Small intestine (tissue), 7 donors: ENCODE data around the gene GALNS. TPM values are rescaled to one million over a fixed set of nuclear protein-coding genes. Genes with fewer than 3 reads are reported as not detected.
"Not testable (repeated sequence)": the region's sequence is repeated elsewhere in the genome, so short reads cannot be mapped to it uniquely, and the experiment has no call there.

Source experiments
- DNase-seq, 2 donors: peaks; one replicate each; pipeline versions ENCODE4 v3.0.0 to v3.0.0-alpha.2; 2013
- FAIRE-seq: peaks from 2 replicates; lab custom pipeline; 2012; peaks lifted over from hg19 to GRCh38; lab: Jason Lieb, UNC
- H3K27ac ChIP-seq, 3 donors: one replicate each; pipeline ENCODE4 v1.5.1; 2013; ENCODE audit warnings: low read length in 2 of 3, mild to moderate bottlenecking in 2 of 3, control low read depth in 1 of 3, inconsistent platforms in 1 of 3, low read depth in 1 of 3, moderate library complexity in 1 of 3
- H3K27me3 ChIP-seq, 3 donors: one replicate each; pipeline ENCODE4 v1.6.1; 2013; ENCODE audit warnings: low read length in 3 of 3, inconsistent platforms in 1 of 3; ENCODE audit not compliant: control insufficient read depth in 3 of 3, insufficient read depth in 3 of 3
- H3K36me3 ChIP-seq, 3 donors: one replicate each; pipeline ENCODE4 v1.6.1; 2013; ENCODE audit warnings: low read length in 3 of 3, inconsistent platforms in 1 of 3, low read depth in 1 of 3, mild to moderate bottlenecking in 1 of 3, moderate library complexity in 1 of 3; ENCODE audit not compliant: control insufficient read depth in 3 of 3, insufficient read depth in 2 of 3
- H3K4me1 ChIP-seq, 3 donors: one replicate each; pipeline ENCODE4 v1.6.1; 2013; ENCODE audit warnings: low read length in 2 of 3, inconsistent platforms in 1 of 3, low read depth in 1 of 3, mild to moderate bottlenecking in 1 of 3, moderate library complexity in 1 of 3; ENCODE audit not compliant: control insufficient read depth in 3 of 3, insufficient read depth in 2 of 3
- H3K4me3 ChIP-seq, 3 donors: one replicate each; pipeline ENCODE4 v1.5.1; 2013; ENCODE audit warnings: low read length in 3 of 3, control low read depth in 1 of 3, inconsistent platforms in 1 of 3, low read depth in 1 of 3, mild to moderate bottlenecking in 1 of 3, moderate library complexity in 1 of 3
- H3K9me3 ChIP-seq, 2 donors: one replicate each; pipeline ENCODE4 v1.6.1; 2013; ENCODE audit warnings: low read depth in 1 of 2, low read length in 1 of 2; ENCODE audit not compliant: control insufficient read depth in 2 of 2, insufficient read depth in 1 of 2
- WGBS, 3 donors: extraction: QIAGEN DNeasy Blood & Tissue Kit; methylation state at CpG; one replicate each; pipeline ENCODE4 v1.1.7; 2013; 5-methylcytosine and 5-hydroxymethylcytosine counted together
- polyA plus RNA-seq, 4 donors: library from polyadenylated mRNA; stranded (reverse) in 3 of 4; unstranded in 1 of 4; fragments of 200-250 nt in 3 of 4; fragments of 120-200 nt in 1 of 4; gene quantifications; one replicate each; pipeline versions ENCODE4 v1.2.1 to v1.2.3, GENCODE V29; 2013
- donor health status: healthy with polysubstance abuse.
- donor health status: control.
- donor health status: control.
- donor health status: Bipolar disorder and iron deficiency.
- donor health status: healthy.

GALNS gene
- polyA plus RNA-seq, 4 donors: 28.3 to 35.4 (median 32.7) TPM

GRCh38 chr16:88893127-88893968, 36.6 kb upstream of the GALNS start:
- Histone ChIP-seq H3K4me1 (no peaks in the 10 kb centered on the region), H3K9me3 (peaks cover 0 to 12% of the 10 kb centered on the region in 2 donors), H3K4me3 (no peak overlapping the region), H3K27ac (no peak overlapping the region), H3K36me3 (peaks cover 0 to 9% (median 0%) of the 10 kb centered on the region in 3 donors), H3K27me3 (no peaks in the 10 kb centered on the region)
- 62 to 84% (median 83%) methylated on average over 16 to 19 of the region's 19 CpGs for WGBS, 3 donors
- no peak for FAIRE-seq
- DNase-seq: peak in 1 of 2 donors; percentile 4

GRCh38 chr16:88892065-88892464, 35.3 kb upstream of the GALNS start:
- FAIRE-seq (no peak), DNase-seq (no peak)
- 75 to 89% (median 86%) methylated on average over 20 of the region's 20 CpGs for WGBS, 3 donors

GRCh38 chr16:88891083-88891482, 34.3 kb upstream of the GALNS start:
- FAIRE-seq (no peak), DNase-seq (no peak)
- Histone ChIP-seq H3K4me1 (no peaks in the 10 kb centered on the region), H3K9me3 (peaks cover 0 to 12% of the 10 kb centered on the region in 2 donors), H3K36me3 (peaks cover 0 to 9% (median 0%) of the 10 kb centered on the region in 3 donors), H3K27me3 (no peaks in the 10 kb centered on the region), H3K4me3 (no peak overlapping the region), H3K27ac (no peak overlapping the region)
- WGBS, 3 donors: 68 to 91% (median 82%) methylated on average over 16 of the region's 16 CpGs

More at GRCh38 chr16:88892065-88892464, 35.3 kb upstream of the GALNS start:
- H3K27me3 ChIP-seq: no peaks in the 10 kb centered on the region
- no peak overlapping the region for H3K27ac ChIP-seq
- H3K4me3 ChIP-seq: no peak overlapping the region
- peaks cover 0 to 9% (median 0%) of the 10 kb centered on the region in 3 donors for H3K36me3 ChIP-seq
- H3K9me3 ChIP-seq: peaks cover 0 to 12% of the 10 kb centered on the region in 2 donors
- no peaks in the 10 kb centered on the region for H3K4me1 ChIP-seq

DNA sequence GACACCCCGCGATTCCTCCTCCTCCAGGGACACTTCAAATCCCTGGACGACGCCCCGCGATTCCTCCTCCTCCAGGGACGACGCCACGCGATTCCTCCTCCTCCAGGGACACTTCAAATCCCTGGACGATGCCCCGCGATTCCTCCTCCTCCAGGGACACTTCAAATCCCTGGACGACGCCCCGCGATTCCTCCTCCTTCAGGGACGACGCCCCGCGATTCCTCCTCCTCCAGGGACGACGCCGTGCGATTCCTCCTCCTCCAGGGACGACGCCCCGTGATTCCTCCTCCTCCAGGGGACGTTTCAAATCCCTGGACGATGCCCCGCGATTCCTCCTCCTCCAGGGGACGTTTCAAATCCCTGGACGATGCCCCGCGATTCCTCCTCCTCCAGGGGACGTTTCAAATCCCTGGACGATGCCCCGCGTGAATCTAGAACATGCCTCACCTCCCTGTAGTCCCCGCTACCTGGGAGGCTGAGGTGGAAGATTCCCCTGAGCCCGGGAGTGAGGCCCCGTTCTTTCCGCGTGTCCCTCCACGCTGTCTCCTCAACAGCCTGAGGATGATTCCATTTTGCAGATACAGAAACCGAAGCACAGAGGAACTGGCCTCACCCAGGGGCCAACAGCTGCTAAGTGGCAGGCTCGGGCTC, 33.1 kb upstream of the GALNS start:
- not testable (repeated sequence) for H3K27me3 ChIP-seq, H3K4me3 ChIP-seq, H3K4me1 ChIP-seq, H3K27ac ChIP-seq, DNase-seq, H3K36me3 ChIP-seq, FAIRE-seq
- WGBS, 3 donors: 89 to 94% (median 92%) methylated on average over 45 to 48 of the region's 48 CpGs
- H3K9me3 ChIP-seq: peaks cover 0 to 12% of the 10 kb centered on the region in 2 donors

- 61 to 80% (median 73%) methylated on average over 25 to 30 of the region's 30 CpGs for WGBS, 3 donors
- H3K4me1 ChIP-seq: no peaks in the 10 kb centered on the region
- H3K36me3 ChIP-seq: peaks cover 0 to 16% (median 0%) of the 10 kb centered on the region in 3 donors
- no peaks in the 10 kb centered on the region for H3K27me3 ChIP-seq
- DNase-seq (no peak), FAIRE-seq (no peak)
- no peak overlapping the region for H3K4me3 ChIP-seq
- no peak overlapping the region for H3K27ac ChIP-seq
- peaks cover 0 to 12% of the 10 kb centered on the region in 2 donors for H3K9me3 ChIP-seq
These were observed 32.0 kb upstream of the GALNS start for GRCh38 chr16:88888461-88889387.

DNA sequence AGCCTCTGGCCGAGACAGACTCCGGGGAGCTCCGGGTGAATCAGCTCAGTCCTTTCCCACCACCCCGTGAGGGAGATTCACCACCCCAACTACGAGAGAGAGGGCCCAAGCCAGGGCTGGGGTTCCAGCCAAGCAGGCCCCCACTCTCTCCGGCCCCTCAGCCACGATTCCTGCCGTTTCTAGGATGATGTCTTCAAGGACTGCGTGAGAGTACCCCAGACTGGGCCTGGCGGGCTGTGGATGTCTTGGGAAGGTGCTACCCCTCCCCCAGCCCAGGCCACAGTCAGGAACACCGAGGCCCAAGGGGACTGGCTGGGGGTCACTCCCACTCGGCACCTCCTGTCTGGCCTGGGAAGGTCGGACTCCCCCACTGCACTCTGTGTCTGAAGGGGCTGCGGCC, 31.3 kb upstream of the GALNS start:
- no peaks in the 10 kb centered on the region for H3K27me3 ChIP-seq
- H3K27ac ChIP-seq: peak overlapping the region in 1 of 3 donors; percentile 14
- DNase-seq (no peak), FAIRE-seq (no peak)
- no peak overlapping the region for H3K4me3 ChIP-seq
- H3K9me3 ChIP-seq: peaks cover 0 to 12% of the 10 kb centered on the region in 2 donors
- H3K36me3 ChIP-seq: peaks cover 0 to 16% (median 0%) of the 10 kb centered on the region in 3 donors
- H3K4me1 ChIP-seq: no peaks in the 10 kb centered on the region
- WGBS, 3 donors: 68 to 75% (median 70%) methylated on average over 14 of the region's 14 CpGs

DNA sequence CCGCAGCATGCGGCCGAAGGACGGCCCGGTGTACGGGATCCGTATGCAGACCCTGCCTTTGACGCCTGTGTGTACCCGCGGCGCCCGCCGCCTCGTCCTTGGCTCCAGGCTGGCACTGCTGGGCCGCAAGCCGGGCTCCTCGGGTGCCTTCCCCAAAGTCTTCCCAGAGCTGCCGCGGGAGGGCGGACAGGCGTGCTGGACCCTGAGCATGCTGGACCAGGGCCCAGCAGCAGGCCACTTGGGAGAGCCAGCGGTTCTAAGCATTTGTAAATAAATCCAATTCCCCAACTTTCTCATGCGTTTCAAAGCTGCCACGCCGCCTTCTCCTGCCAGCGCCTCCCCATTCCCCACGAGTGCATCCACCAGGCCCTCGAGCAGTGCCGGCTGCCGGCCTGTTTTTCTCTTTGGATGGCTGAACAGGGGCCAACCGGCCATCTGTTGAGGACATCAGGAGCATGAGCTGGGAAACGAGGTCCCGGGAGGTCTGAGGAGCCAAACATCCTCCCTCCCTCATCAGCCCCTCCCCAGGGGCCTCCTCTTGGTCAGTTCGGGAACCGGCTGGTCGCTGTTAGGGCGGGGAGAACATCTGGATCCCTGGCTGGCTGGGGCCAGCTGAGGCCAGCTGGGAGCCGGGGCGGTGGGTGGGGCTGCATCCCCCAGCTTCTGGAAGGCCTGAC, 30.2 kb upstream of the GALNS start:
- peak; percentile 4 to 47 for DNase-seq
- Histone ChIP-seq H3K4me3 (no peak overlapping the region), H3K4me1 (no peaks in the 10 kb centered on the region), H3K9me3 (peaks cover 0 to 12% of the 10 kb centered on the region in 2 donors), H3K27ac (peak overlapping the region in 1 of 3 donors; percentile 14), H3K27me3 (no peaks in the 10 kb centered on the region), H3K36me3 (peaks cover 0 to 16% (median 0%) of the 10 kb centered on the region in 3 donors)
- FAIRE-seq: no peak
- WGBS, 3 donors: 68 to 82% (median 68%) methylated on average over 35 to 39 of the region's 39 CpGs
